H1 (cell line): ENCODE results near the gene COQ7. TPM values are rescaled to one million over a fixed set of nuclear protein-coding genes. Genes with fewer than 3 reads are reported as not detected.

Experiments used
- CEBPB ChIP-seq: IDR thresholded peaks from 2 replicates; pipeline ENCODE4 v1.6.1; 2012; ENCODE audit warnings: low read depth, low read length
- EGR1 ChIP-seq: IDR thresholded peaks from 2 replicates; pipeline ENCODE4 v1.6.1; 2011; ENCODE audit warnings: low read depth, low read length, borderline replicate concordance
- JUN ChIP-seq: IDR thresholded peaks from 2 replicates; pipeline ENCODE4 v1.6.1; 2011; ENCODE audit warnings: low read depth, mild to moderate bottlenecking, improper control_type of control experiment, low read length
- KDM1A ChIP-seq: fragments of 200-600, 300-600 bp; sonication (generic); IDR thresholded peaks from 2 replicates; pipeline ENCODE4 v1.7.1; 2016; ENCODE audit warnings: mild to moderate bottlenecking, low read length, borderline replicate concordance
- SP2 ChIP-seq: IDR thresholded peaks from 2 replicates; pipeline ENCODE4 v1.6.1; 2012; ENCODE audit warnings: mild to moderate bottlenecking, low read length, inconsistent platforms
- TEAD4 ChIP-seq: IDR thresholded peaks from 2 replicates; pipeline ENCODE4 v1.6.1; 2012; ENCODE audit warnings: low read depth, low read length, inconsistent platforms, mixed read lengths
- polyA plus RNA-seq, 7 experiments: library from polyadenylated mRNA; depleted of rRNA in 3 of 7; stranded (reverse) in 5 of 7; unstranded in 2 of 7; fragments of >200 nt in 5 of 7; fragments of 200-250 nt in 2 of 7; gene quantifications; 1 replicate in 5 of 7; 2 replicates in 1 of 7; 4 replicates in 1 of 7; pipeline versions ENCODE4 v1.2.1 to v1.2.3, GENCODE V29; 2011 to 2013; ENCODE audit warnings: missing spikeins in 2 of 7, mixed read lengths in 2 of 7
- total RNA-seq: library from RNA; stranded (reverse); fragmentation: NEBNext Ultra II Directional; extraction: Animal tissue kit (Norgen Biotek cat#: 25700); gene quantifications from 2 replicates; pipeline ENCODE4 v1.2.1, GENCODE V29; 2021

Gene COQ7
- total and polyA plus RNA-seq, 2 of the 8 experiments (the other 6 are each of a cell fraction or from before 2014, with no cell fraction given): 7.1 to 15.2 TPM

GRCh38 chr16:19031738-19032137 lies 35.7 kb upstream of the COQ7 start (continued):
- TF ChIP-seq KDM1A: no peak
- no peak for TF ChIP-seq CEBPB
- TF ChIP-seq SP2: no peak
- TF ChIP-seq EGR1: no peak
- TF ChIP-seq JUN: no peak
- no peak for TF ChIP-seq TEAD4
